Measurements from ENCODE around the gene HERPUD1. TPM values are rescaled to one million over a fixed set of nuclear protein-coding genes. Genes with fewer than 3 reads are reported as not detected.

HERPUD1 gene
- total and polyA plus RNA-seq, 2 of the 8 experiments (the other 6 are each of a cell fraction or from before 2014, with no cell fraction given) = 23.3 to 34.7 TPM

- Histone ChIP-seq H4K8ac (ENCODE audit: extremely low read depth, insufficient read depth, low read length) (no peak overlapping the region), H3K27ac (ENCODE audit: low read depth, low read length) (no peak overlapping the region), H2BK5ac (ENCODE audit: low read depth, low read length) (no peak overlapping the region), H3K27me3 (replicated peaks in 1 of 4; ENCODE audit: control insufficient read depth in 3 of 4, extremely low read depth in 1 of 4, insufficient read depth in 3 of 4, low read length in 3 of 4) (no peaks in the 10 kb centered on the region), H4K91ac (replicated peaks; ENCODE audit: insufficient read length, low read length) (no peak overlapping the region), H3K4me1 (replicated peaks in 1 of 4; ENCODE audit: control insufficient read depth in 3 of 4, insufficient read depth in 4 of 4, low read length in 3 of 4) (peaks cover 0 to 2% (median 1%) of the 10 kb centered on the region in 4 experiments; a peak in 4 of 7 replicates), H3K4me3 (ENCODE audit: extremely low read depth in 1 of 4, insufficient read depth in 2 of 4, low read depth in 3 of 4, low read length in 4 of 4) (no peak overlapping the region), H3K36me3 (ENCODE audit: control insufficient read depth in 2 of 4, insufficient read depth in 4 of 4, low read length in 3 of 4) (no peaks in the 10 kb centered on the region), H3K79me2 (ENCODE audit: control insufficient read depth in 1 of 2, insufficient read depth in 2 of 2, low read length in 2 of 2) (no peaks in the 10 kb centered on the region), H2AFZ (ENCODE audit: low read length) (no peak overlapping the region), H2BK120ac (replicated peaks; ENCODE audit: low read depth, low read length) (no peak overlapping the region), H3K23ac (ENCODE audit: insufficient read length) (no peak overlapping the region), H3K23me2 (ENCODE audit: low read depth, low read length) (no peaks in the 10 kb centered on the region), H2AK5ac (ENCODE audit: low read depth, low read length) (no peak overlapping the region), H2BK15ac (ENCODE audit: low read length) (no peak overlapping the region), H3K9me3 (ENCODE audit: insufficient read depth in 2 of 2, low read depth in 1 of 2, low read length in 1 of 2) (no peaks in the 10 kb centered on the region), H2BK20ac (ENCODE audit: low read length) (no peak overlapping the region), H3K79me1 (ENCODE audit: low read depth, low read length) (no peaks in the 10 kb centered on the region), H3K14ac (ENCODE audit: insufficient read length) (no peak overlapping the region), H3K4me2 (ENCODE audit: insufficient read depth in 1 of 2, low read depth in 2 of 2, low read length in 2 of 2) (no peak overlapping the region), H2BK12ac (ENCODE audit: low read depth, low read length) (no peak overlapping the region), H4K5ac (ENCODE audit: insufficient read length, low read depth, low read length) (no peak overlapping the region), H3K56ac (replicated peaks; ENCODE audit: insufficient read length, low read depth, low read length) (no peak overlapping the region), H3K9ac (replicated peaks in 1 of 4; ENCODE audit: extremely low read depth in 1 of 4, low read depth in 3 of 4, low read length in 3 of 4) (no peak overlapping the region), H3K4ac (replicated peaks; ENCODE audit: insufficient read length, low read depth, low read length) (no peak overlapping the region), H4K20me1 (replicated peaks in 1 of 2; ENCODE audit: control insufficient read depth in 1 of 2, insufficient read depth in 2 of 2, low read length in 2 of 2) (no peaks in the 10 kb centered on the region), H3K18ac (ENCODE audit: extremely low read depth, low read length) (no peak overlapping the region)
- CTCF ChIA-PET (ENCODE audit: partially characterized antibody) = interaction anchor here (0.8 to 5.2 kb wide), 5 partner anchors 9 to 84 kb away, joined by 3 to 38 read pairs (median 4); no protein-coding TSS in a partner anchor
- POLR2A ChIA-PET (ENCODE audit: partially characterized antibody) = interaction anchor here (0.6 kb wide), 2 partner anchors 33 to 1645 kb away, joined by 3 to 4 read pairs; no protein-coding TSS in a partner anchor
- DNase-seq (ENCODE audit: low read depth in 1 of 2, low spot score in 2 of 2) = no peak
- WGBS, 2 experiments (ENCODE audit: extremely low coverage in 1 of 2, insufficient coverage in 1 of 2, insufficient read length in 1 of 2, insufficient replicate concordance in 2 of 2, low coverage in 1 of 2, low lambda C conversion rate in 2 of 2, missing lambda C conversion rate in 1 of 2) = 86% methylated on average over 3 of the region's 3 CpGs; no CpG with 5 or more reads in 1 of the 2 experiments
- no peak for FAIRE-seq
- TF ChIP-seq USF2 (IDR thresholded peaks at IDR 0.05; ENCODE audit: low read length) = no peak
- TF ChIP-seq ATF2 (IDR thresholded peaks at IDR 0.05; ENCODE audit: low read length) = no peak
- no peak for TF ChIP-seq MAFK (IDR thresholded peaks at IDR 0.05; ENCODE audit: low read depth, low read length)
- TF ChIP-seq TBP (IDR thresholded peaks at IDR 0.05; ENCODE audit: low read depth, low read length) = no peak
- no peak for TF ChIP-seq KDM1A (IDR thresholded peaks at IDR 0.05; ENCODE audit: borderline replicate concordance, low read length)
- no peak for TF ChIP-seq CREB1 (IDR thresholded peaks at IDR 0.05)
- TF ChIP-seq GABPA (IDR thresholded peaks at IDR 0.05; ENCODE audit: borderline replicate concordance, insufficient read depth, low read length) = no peak
- TF ChIP-seq SP4 (IDR thresholded peaks at IDR 0.05; ENCODE audit: low read length) = no peak
- TF ChIP-seq FOSL1 (IDR thresholded peaks at IDR 0.05; ENCODE audit: insufficient read depth, low read depth, low read length) = no peak
- no peak for TF ChIP-seq RAD21 (IDR thresholded peaks at IDR 0.05 in 1 of 2, conservative IDR thresholded peaks at IDR 0.05 in 1 of 2; ENCODE audit: low read depth in 2 of 2, low read length in 2 of 2)
- TF ChIP-seq MAX (IDR thresholded peaks at IDR 0.05) = no peak
These were observed 29.4 kb downstream of the HERPUD1 start for GRCh38 chr16:56961386-56961785.
